Measurements from ENCODE around the gene PLK5.

DNA sequence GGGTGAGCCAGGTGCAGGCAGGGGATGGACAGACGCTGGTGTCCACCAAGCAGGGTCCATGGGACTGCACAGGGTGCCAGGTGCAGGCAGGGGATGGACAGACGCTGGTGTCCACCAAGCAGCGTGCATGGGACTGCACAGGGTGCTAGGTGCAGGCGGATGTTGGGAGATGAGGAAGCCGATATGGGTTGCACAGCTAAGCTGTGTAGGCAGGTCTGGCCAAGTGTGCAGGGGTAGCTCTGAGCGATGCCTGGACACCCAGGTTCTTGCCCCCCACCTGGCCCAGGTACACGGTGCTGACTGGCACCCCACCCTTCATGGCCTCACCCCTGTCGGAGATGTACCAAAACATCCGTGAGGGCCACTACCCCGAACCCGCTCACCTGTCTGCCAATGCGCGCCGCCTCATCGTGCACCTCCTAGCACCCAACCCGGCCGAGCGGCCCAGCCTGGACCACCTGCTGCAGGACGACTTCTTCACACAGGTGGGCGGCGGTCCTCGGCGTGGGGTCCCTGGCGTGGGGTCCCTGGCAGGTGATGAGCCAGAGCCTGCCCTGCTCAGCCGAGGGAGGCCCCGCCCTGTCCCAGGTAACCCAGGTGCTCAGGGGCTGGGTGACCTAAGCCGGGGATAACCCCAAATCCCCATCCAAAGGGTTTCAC is 3.9 kb downstream of the PLK5 start:
- TF ChIP-seq, protein P1, sequence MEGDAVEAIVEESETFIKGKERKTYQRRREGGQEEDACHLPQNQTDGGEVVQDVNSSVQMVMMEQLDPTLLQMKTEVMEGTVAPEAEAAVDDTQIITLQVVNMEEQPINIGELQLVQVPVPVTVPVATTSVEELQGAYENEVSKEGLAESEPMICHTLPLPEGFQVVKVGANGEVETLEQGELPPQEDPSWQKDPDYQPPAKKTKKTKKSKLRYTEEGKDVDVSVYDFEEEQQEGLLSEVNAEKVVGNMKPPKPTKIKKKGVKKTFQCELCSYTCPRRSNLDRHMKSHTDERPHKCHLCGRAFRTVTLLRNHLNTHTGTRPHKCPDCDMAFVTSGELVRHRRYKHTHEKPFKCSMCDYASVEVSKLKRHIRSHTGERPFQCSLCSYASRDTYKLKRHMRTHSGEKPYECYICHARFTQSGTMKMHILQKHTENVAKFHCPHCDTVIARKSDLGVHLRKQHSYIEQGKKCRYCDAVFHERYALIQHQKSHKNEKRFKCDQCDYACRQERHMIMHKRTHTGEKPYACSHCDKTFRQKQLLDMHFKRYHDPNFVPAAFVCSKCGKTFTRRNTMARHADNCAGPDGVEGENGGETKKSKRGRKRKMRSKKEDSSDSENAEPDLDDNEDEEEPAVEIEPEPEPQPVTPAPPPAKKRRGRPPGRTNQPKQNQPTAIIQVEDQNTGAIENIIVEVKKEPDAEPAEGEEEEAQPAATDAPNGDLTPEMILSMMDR (IDR thresholded peaks at IDR 0.05): no peak
- no peak for TF ChIP-seq RAD21 (IDR thresholded peaks at IDR 0.05; ENCODE audit: low read length)
- TF ChIP-seq YY1 (IDR thresholded peaks at IDR 0.05; ENCODE audit: low read depth): no peak
- no peak for TF ChIP-seq POLR2AphosphoS5 (IDR thresholded peaks at IDR 0.05; ENCODE audit: low read depth, low read length)
- no peak for TF ChIP-seq MXI1 (IDR thresholded peaks at IDR 0.05; ENCODE audit: low read depth, low read length)
- TF ChIP-seq EZH2phosphoT487 (IDR thresholded peaks at IDR 0.05; ENCODE audit: borderline replicate concordance, low read depth): no peak
- no peak for TF ChIP-seq NRF1 (IDR thresholded peaks at IDR 0.05; ENCODE audit: low read depth, low read length)
- TF ChIP-seq SMC3 (IDR thresholded peaks at IDR 0.05; ENCODE audit: low read depth, low read length): no peak
- TF ChIP-seq, protein P2, sequence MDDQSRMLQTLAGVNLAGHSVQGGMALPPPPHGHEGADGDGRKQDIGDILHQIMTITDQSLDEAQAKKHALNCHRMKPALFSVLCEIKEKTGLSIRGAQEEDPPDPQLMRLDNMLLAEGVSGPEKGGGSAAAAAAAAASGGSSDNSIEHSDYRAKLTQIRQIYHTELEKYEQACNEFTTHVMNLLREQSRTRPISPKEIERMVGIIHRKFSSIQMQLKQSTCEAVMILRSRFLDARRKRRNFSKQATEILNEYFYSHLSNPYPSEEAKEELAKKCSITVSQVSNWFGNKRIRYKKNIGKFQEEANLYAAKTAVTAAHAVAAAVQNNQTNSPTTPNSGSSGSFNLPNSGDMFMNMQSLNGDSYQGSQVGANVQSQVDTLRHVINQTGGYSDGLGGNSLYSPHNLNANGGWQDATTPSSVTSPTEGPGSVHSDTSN (IDR thresholded peaks at IDR 0.05): no peak
- TF ChIP-seq RFX5 (IDR thresholded peaks at IDR 0.05; ENCODE audit: low read length): no peak
- TF ChIP-seq GABPA (IDR thresholded peaks at IDR 0.05; ENCODE audit: low read depth): no peak
- TF ChIP-seq RXRA (IDR thresholded peaks at IDR 0.05; ENCODE audit: borderline replicate concordance, low read depth): no peak
- TF ChIP-seq TAF1 (IDR thresholded peaks at IDR 0.05; ENCODE audit: borderline replicate concordance, low read depth, low read length): no peak
- TF ChIP-seq, protein P3, sequence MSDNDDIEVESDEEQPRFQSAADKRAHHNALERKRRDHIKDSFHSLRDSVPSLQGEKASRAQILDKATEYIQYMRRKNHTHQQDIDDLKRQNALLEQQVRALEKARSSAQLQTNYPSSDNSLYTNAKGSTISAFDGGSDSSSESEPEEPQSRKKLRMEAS (IDR thresholded peaks at IDR 0.05; ENCODE audit: low read depth): no peak

Data from SK-N-SH (cell line).